Measurements from ENCODE around the gene TCF4. TPM values are rescaled to one million over a fixed set of nuclear protein-coding genes. Genes with fewer than 3 reads are reported as not detected.

The TCF4 gene
- total RNA-seq, 1 experiment from 2014 or later = 143 TPM

GRCh38 chr18:55582325-55582724, 5.7 kb downstream of the TCF4 start:
- POLR2A ChIA-PET (ENCODE audit: low non-redundant PET) = no interaction called here
- Histone ChIP-seq H3K36me3 (ENCODE audit: insufficient read depth, low read length, poor library complexity, severe bottlenecking) (peaks cover 4% of the 10 kb centered on the region), H3K4me3 (ENCODE audit: low read depth, low read length, poor library complexity, severe bottlenecking) (no peak overlapping the region), H3K27ac (ENCODE audit: low read depth, low read length, poor library complexity, severe bottlenecking) (no peak overlapping the region), H3K4me1 (ENCODE audit: insufficient read depth, low read length, poor library complexity, severe bottlenecking) (peaks cover 46% of the 10 kb centered on the region), H3K27me3 (replicated peaks; ENCODE audit: insufficient read depth, low read depth, low read length, poor library complexity) (no peaks in the 10 kb centered on the region), H3K9me3 (ENCODE audit: low read depth, low read length, poor library complexity, severe bottlenecking) (no peaks in the 10 kb centered on the region)
- no peak for TF ChIP-seq EZH2 (IDR thresholded peaks at IDR 0.05; ENCODE audit: borderline replicate concordance, low read depth, low read length, poor library complexity, severe bottlenecking)
- TF ChIP-seq CTCF (conservative IDR thresholded peaks at IDR 0.05; ENCODE audit: low read depth, low read length) = no peak
- DNase-seq (ENCODE audit: low spot score) = no peak
- intact Hi-C loops (cut with micrococcal nuclease; ENCODE audit: unreplicated experiment) = no loop called here
- CTCF ChIA-PET = no interaction called here
- BruUV-seq (replicated peaks) = no TSS peak

GRCh38 chr18:55579501-55580270, 8.3 kb downstream of the TCF4 start:
- Histone ChIP-seq H3K4me1 (ENCODE audit: insufficient read depth, low read length, poor library complexity, severe bottlenecking) (peaks cover 30% of the 10 kb centered on the region), H3K36me3 (ENCODE audit: insufficient read depth, low read length, poor library complexity, severe bottlenecking) (peaks cover under 1% of the 10 kb centered on the region), H3K4me3 (ENCODE audit: low read depth, low read length, poor library complexity, severe bottlenecking) (no peak overlapping the region), H3K9me3 (ENCODE audit: low read depth, low read length, poor library complexity, severe bottlenecking) (no peaks in the 10 kb centered on the region), H3K27ac (ENCODE audit: low read depth, low read length, poor library complexity, severe bottlenecking) (no peak overlapping the region), H3K27me3 (replicated peaks; ENCODE audit: insufficient read depth, low read depth, low read length, poor library complexity) (no peaks in the 10 kb centered on the region)
- no TSS peak for BruUV-seq (replicated peaks)
- CTCF ChIA-PET = no interaction called here
- DNase-seq (ENCODE audit: low spot score) = no peak
- POLR2A ChIA-PET (ENCODE audit: low non-redundant PET) = no interaction called here
- intact Hi-C loops (cut with micrococcal nuclease; ENCODE audit: unreplicated experiment) = no loop called here
- no peak for TF ChIP-seq EZH2 (IDR thresholded peaks at IDR 0.05; ENCODE audit: borderline replicate concordance, low read depth, low read length, poor library complexity, severe bottlenecking)
- no peak for TF ChIP-seq CTCF (conservative IDR thresholded peaks at IDR 0.05; ENCODE audit: low read depth, low read length)

- Histone ChIP-seq H3K9me3 (ENCODE audit: low read depth, low read length, poor library complexity, severe bottlenecking) (no peaks in the 10 kb centered on the region), H3K4me1 (ENCODE audit: insufficient read depth, low read length, poor library complexity, severe bottlenecking) (peaks cover 21% of the 10 kb centered on the region), H3K36me3 (ENCODE audit: insufficient read depth, low read length, poor library complexity, severe bottlenecking) (no peaks in the 10 kb centered on the region), H3K4me3 (ENCODE audit: low read depth, low read length, poor library complexity, severe bottlenecking) (no peak overlapping the region), H3K27me3 (replicated peaks; ENCODE audit: insufficient read depth, low read depth, low read length, poor library complexity) (no peaks in the 10 kb centered on the region), H3K27ac (ENCODE audit: low read depth, low read length, poor library complexity, severe bottlenecking) (no peak overlapping the region)
- BruUV-seq (replicated peaks) = no TSS peak
- ChIA-PET POLR2A (ENCODE audit: low non-redundant PET) (no interaction called here), CTCF (no interaction called here)
- intact Hi-C loops (cut with micrococcal nuclease; ENCODE audit: unreplicated experiment) = no loop called here
- DNase-seq (ENCODE audit: low spot score) = peak; percentile 16
- TF ChIP-seq CTCF (conservative IDR thresholded peaks at IDR 0.05; ENCODE audit: low read depth, low read length) (no peak; the same call in 1 of the 2 replicates), EZH2 (IDR thresholded peaks at IDR 0.05; ENCODE audit: borderline replicate concordance, low read depth, low read length, poor library complexity, severe bottlenecking) (no peak)
Observed at GRCh38 chr18:55577812-55578539, 10.0 kb downstream of the TCF4 start.

All from A673 (cell line).